Heart left ventricle (tissue), 16 donors: Measurements from ENCODE around the gene F3. TPM values are rescaled to one million over a fixed set of nuclear protein-coding genes. Genes with fewer than 3 reads are reported as not detected.

ENCODE experiments used
- ATAC-seq, 4 donors: fragments of 200-7000 bp; cut with Tn5 transposase; one replicate each; pipeline ENCODE4 v1.9.1; 2020 to 2022; ENCODE audit warnings: moderate library complexity in 4 of 4, mild to moderate bottlenecking in 3 of 4, moderate number of reproducible peaks in 1 of 4
- DNase-seq, 5 donors: peaks; one replicate each; pipeline ENCODE4 v3.0.0-alpha.2; 2020
- H3K27ac ChIP-seq, 12 donors: fragments of 200-600 bp; sonication (generic) in 4 of 12; one replicate each; pipeline versions ENCODE4 v1.5.0 to v1.8.0; 2016 to 2022; ENCODE audit warnings: mild to moderate bottlenecking in 2 of 12
- H3K27me3 ChIP-seq, 9 donors: fragments of 200-600 bp; sonication (generic) in 2 of 9; one replicate each; pipeline versions ENCODE4 v1.5.1 to v1.8.0; 2016 to 2022; ENCODE audit warnings: mild to moderate bottlenecking in 3 of 9
- H3K36me3 ChIP-seq, 9 donors: fragments of 200-600 bp; sonication (generic) in 2 of 9; one replicate each; pipeline versions ENCODE4 v1.5.0 to v1.8.0; 2018 to 2022; ENCODE audit warnings: mild to moderate bottlenecking in 2 of 9
- H3K4me1 ChIP-seq, 12 donors: fragments of 200-600 bp; sonication (generic) in 4 of 12; one replicate each; pipeline versions ENCODE4 v1.5.0 to v1.8.0; 2016 to 2022; ENCODE audit warnings: mild to moderate bottlenecking in 3 of 12
- H3K4me3 ChIP-seq, 12 donors: fragments of 200-600 bp; sonication (generic) in 4 of 12; one replicate each; pipeline versions ENCODE4 v1.5.0 to v1.8.0; 2017 to 2022; ENCODE audit warnings: mild to moderate bottlenecking in 9 of 12, moderate library complexity in 4 of 12
- H3K9me3 ChIP-seq, 12 donors: fragments of 200-600 bp; sonication (generic) in 4 of 12; one replicate each; pipeline versions ENCODE4 v1.5.0 to v1.8.0; 2016 to 2022; ENCODE audit warnings: mild to moderate bottlenecking in 1 of 12
- CTCF ChIP-seq, 12 donors: fragments of 200-600 bp; sonication (generic) in 4 of 12; IDR thresholded peaks; one replicate each; pipeline versions ENCODE4 v1.5.0 to v1.8.0; 2018 to 2022; ENCODE audit warnings: antibody characterized with exemption in 12 of 12, mild to moderate bottlenecking in 5 of 12
- POLR2A ChIP-seq, 2 donors: fragments of 450-650 bp; IDR thresholded peaks; one replicate each; pipeline ENCODE4 v1.6.1; 2017; ENCODE audit warnings: antibody characterized with exemption in 2 of 2, mild to moderate bottlenecking in 2 of 2, moderate library complexity in 2 of 2
- WGBS, 4 donors: extraction: QIAGEN DNeasy Blood & Tissue Kit in 2 of 4; methylation state at CpG; one replicate each; pipeline versions ENCODE4 v1.1.5 to v1.1.7; 2013 to 2018; 5-methylcytosine and 5-hydroxymethylcytosine counted together
- intact Hi-C, 10 donors: fragments of 100-400 bp; cut with DNase I; formaldehyde crosslinking; loops; one replicate each; pipeline versions ENCODE4 v1.11.1 to v1.14.2; 2022
- polyA plus RNA-seq, 2 donors: library from polyadenylated mRNA; stranded (reverse); fragments of 200-250 nt; gene quantifications; one replicate each; pipeline ENCODE4 v1.2.3, GENCODE V29; 2013
- total RNA-seq, 9 donors: library from RNA; depleted of rRNA in 2 of 9; stranded (reverse); fragments of >200 nt in 2 of 9; fragmentation: NEBNext Ultra II Directional in 3 of 9; extraction: Animal tissue kit (Norgen Biotek cat#: 25700) in 3 of 9; gene quantifications; one replicate each; pipeline versions ENCODE4 v1.1.0 to v1.2.4, GENCODE V29; 2016 to 2023
- donor health status: ischemic (EF 13 %, LVEDD 7.1; RV severe dilation, severe dysfunction).
- donor health status: healthy with polysubstance abuse.
- donor health status: DM: no; HTN: yes; CAD: no.
- donor health status: DM: no; HTN: no; CAD: no.
- donor health status: ischemic (EF 25% LVEDD 6.9; RV normal size, moderate dysfunction).
- donor health status: ischemic (EF 25% LVEDD 5.7; RV mildly dilated, moderate dysfunction).
- donor health status: healthy.
- donor health status: DM: yes; HTN: yes; CAD: no.
- donor health status: ischemic (EF 35%, LVEDD 5.7; RV mildly dilated, moderate dysfunction).
- donor health status: nonischemic (EF 11% LVEDD 7.7; RV severe dilation, severe dysfunction).
- donor health status: DM: yes; HTN: yes; CAD: no.
- donor health status: PGD.
- donor health status: ischemic (EF 29% LVEDD 5.4; RV normal size, mild dysfunction).
- donor health status: nonischemic (EF 23%, LVEDD 6.1; RV moderate dilation, normal function).

Gene F3
- total and polyA plus RNA-seq, 11 donors: 25.4 to 88.8 (median 49.7) TPM

DNA sequence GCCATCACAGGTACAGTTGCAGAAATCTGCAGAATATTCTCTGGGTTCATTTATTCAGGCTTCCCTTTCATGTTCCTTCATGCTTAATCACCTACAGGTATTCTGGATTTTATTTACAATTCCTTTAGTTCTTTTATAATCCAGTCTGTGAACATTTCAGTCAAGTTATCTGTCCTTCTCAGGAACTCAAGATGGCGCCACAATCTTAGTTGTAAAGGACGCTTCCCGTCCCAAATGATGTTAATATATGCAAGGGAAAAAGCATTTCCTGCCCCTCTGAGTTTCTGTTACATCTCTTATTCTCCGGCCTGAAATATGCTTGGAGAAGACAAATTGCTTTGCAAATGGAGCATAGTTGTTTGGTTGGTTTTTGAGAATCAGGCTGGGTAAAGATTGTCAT is 19.3 kb downstream of the F3 start:
- Histone ChIP-seq H3K27ac (no peak overlapping the region), H3K4me1 (peaks cover 0 to 7% (median 0%) of the 10 kb centered on the region in 12 donors), H3K4me3 (no peak overlapping the region), H3K27me3 (no peaks in the 10 kb centered on the region), H3K9me3 (no peaks in the 10 kb centered on the region), H3K36me3 (peaks cover 0 to 29% (median 24%) of the 10 kb centered on the region in 9 donors)
- WGBS, 4 donors: 15 to 20% (median 18%) methylated on average over 4 of the region's 4 CpGs
- intact Hi-C loops: loop anchor here in 9 of 10 donors (2.0 to 10.0 kb wide), 8 partner anchors 72 to 522 kb away; no protein-coding TSS in a partner anchor
- TF ChIP-seq CTCF (IDR thresholded peaks at IDR 0.05) (peak in 11 of 12 donors; percentile 21 to 70 (median 54)), POLR2A (IDR thresholded peaks at IDR 0.05) (no peak)
- ATAC-seq (peak in 2 of 4 donors; percentile 55 to 64), DNase-seq (no peak)

DNA sequence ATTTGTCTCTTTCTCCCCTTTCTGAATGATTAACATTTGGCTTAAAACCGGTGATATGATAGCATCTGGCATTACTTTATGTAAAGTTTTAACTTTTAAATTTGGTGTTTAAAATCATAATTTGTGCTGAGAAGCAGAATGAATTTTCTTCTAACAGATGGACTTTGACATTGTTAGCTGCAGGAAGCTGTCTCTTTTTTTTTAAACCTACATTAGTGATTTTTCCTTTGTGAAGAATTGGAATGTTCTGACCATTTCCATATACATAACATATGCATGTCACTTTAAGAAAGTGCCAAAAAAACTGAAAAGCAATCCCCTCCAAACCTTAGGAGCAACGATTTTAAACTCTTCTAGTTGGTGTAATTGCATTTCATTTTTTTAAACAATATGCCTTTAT is 22.2 kb downstream of the F3 start:
- Histone ChIP-seq H3K27ac (no peak overlapping the region), H3K27me3 (no peaks in the 10 kb centered on the region), H3K9me3 (no peaks in the 10 kb centered on the region), H3K4me1 (peaks cover 0 to 7% (median 0%) of the 10 kb centered on the region in 12 donors), H3K4me3 (no peak overlapping the region), H3K36me3 (peaks cover 0 to 45% (median 31%) of the 10 kb centered on the region in 9 donors)
- intact Hi-C loops: loop anchor here in 1 of 10 donors (10.0 kb wide), 1 partner anchor 525 kb away; no protein-coding TSS in a partner anchor
- ATAC-seq: no peak
- TF ChIP-seq POLR2A (IDR thresholded peaks at IDR 0.05): no peak
- no peak for TF ChIP-seq CTCF (IDR thresholded peaks at IDR 0.05)
- no peak for DNase-seq
- WGBS, 4 donors: 65 to 75% (median 68%) methylated on average over 2 of the region's 2 CpGs

DNA sequence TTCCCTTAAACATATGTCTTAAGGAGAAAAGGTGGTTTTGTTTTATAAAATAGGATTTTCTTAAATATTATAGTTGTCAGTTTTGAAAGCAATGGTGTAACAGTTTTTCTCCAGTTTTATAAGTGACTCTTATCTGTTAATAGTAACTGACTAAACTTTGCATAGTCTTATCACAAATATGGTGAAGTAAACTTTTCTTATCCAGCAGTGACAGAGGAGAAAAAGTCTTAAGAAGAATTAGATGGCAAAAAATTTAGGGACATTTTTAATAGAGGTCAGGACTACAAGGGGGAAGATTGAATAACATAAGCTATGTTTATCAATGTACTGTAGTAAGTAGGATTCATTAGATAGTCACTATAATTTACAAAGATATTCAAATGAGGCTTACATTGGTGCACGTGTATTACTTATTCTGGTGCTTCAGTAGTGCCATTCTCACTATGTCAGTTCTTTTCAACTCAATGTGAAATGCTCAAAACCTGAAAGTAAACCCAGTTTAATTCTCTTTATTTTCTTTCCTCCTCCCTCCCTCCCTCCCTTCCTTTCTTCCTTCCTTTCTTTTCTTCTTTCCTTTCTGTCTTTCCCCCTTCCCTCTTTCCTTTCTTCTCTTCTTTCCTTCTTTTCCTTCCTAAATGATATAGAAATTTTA is 26.1 kb downstream of the F3 start:
- Histone ChIP-seq H3K36me3 (peaks cover 0 to 63% (median 35%) of the 10 kb centered on the region in 9 donors), H3K27ac (no peak overlapping the region), H3K4me3 (no peak overlapping the region), H3K9me3 (no peaks in the 10 kb centered on the region), H3K27me3 (no peaks in the 10 kb centered on the region), H3K4me1 (peaks cover 0 to 4% (median 0%) of the 10 kb centered on the region in 12 donors)
- intact Hi-C loops: loop anchor here in 2 of 10 donors (2.0 to 10.0 kb wide), 2 partner anchors 287 to 529 kb away; no protein-coding TSS in a partner anchor
- TF ChIP-seq POLR2A (IDR thresholded peaks at IDR 0.05) (no peak), CTCF (IDR thresholded peaks at IDR 0.05) (no peak)
- no peak for DNase-seq
- no peak for ATAC-seq
- 74 to 88% (median 81%) methylated on average over 1 of the region's 1 CpG for WGBS, 4 donors

GRCh38 chr1:94514095-94514727 is 27.3 kb downstream of the F3 start:
- Histone ChIP-seq H3K4me3 (no peak overlapping the region), H3K9me3 (no peaks in the 10 kb centered on the region), H3K27me3 (no peaks in the 10 kb centered on the region), H3K27ac (no peak overlapping the region), H3K4me1 (peaks cover 0 to 4% (median 0%) of the 10 kb centered on the region in 12 donors), H3K36me3 (peaks cover 0 to 53% (median 29%) of the 10 kb centered on the region in 9 donors)
- DNase-seq: no peak
- TF ChIP-seq POLR2A (IDR thresholded peaks at IDR 0.05) (no peak), CTCF (IDR thresholded peaks at IDR 0.05) (peak; percentile 39 to 67 (median 60))
- peak in 3 of 4 donors; percentile 31 to 63 (median 34) for ATAC-seq
- 67 to 94% (median 81%) methylated on average over 2 of the region's 2 CpGs for WGBS, 4 donors
- intact Hi-C loops: loop anchor here in 2 of 10 donors (2.0 to 10.0 kb wide), 2 partner anchors 289 to 531 kb away; no protein-coding TSS in a partner anchor
